H4 (cell line): Measurements from ENCODE around the gene CATSPERB. TPM values are rescaled to one million over a fixed set of nuclear protein-coding genes. Genes with fewer than 3 reads are reported as not detected.
"Not testable (repeated sequence)": the region's sequence is repeated elsewhere in the genome, so short reads cannot be mapped to it uniquely, and the experiment has no call there.

ENCODE experiments used
- DNase-seq: peaks from one replicate; pipeline ENCODE4 v3.0.0-alpha.2; 2015; ENCODE audit warnings: low spot score
- total RNA-seq: library from RNA; depleted of rRNA; stranded (reverse); fragments of >200 nt; shearing (Covaris generic); gene quantifications from 2 replicates; pipeline ENCODE4 v1.2.3, GENCODE V29; 2014

Gene CATSPERB
- total RNA-seq, 1 experiment from 2014 or later, result 0.06 TPM

GRCh38 chr14:91667101-91667500 lies 64.8 kb downstream of the CATSPERB start:
- DNase-seq, result not testable (repeated sequence)

GRCh38 chr14:91660790-91661189 lies 71.1 kb downstream of the CATSPERB start:
- no peak for DNase-seq

GRCh38 chr14:91654836-91655235 lies 77.0 kb downstream of the CATSPERB start:
- no peak for DNase-seq

GRCh38 chr14:91653451-91653850 lies 78.4 kb downstream of the CATSPERB start:
- DNase-seq, result no peak

GRCh38 chr14:91649930-91650329 lies 82.0 kb downstream of the CATSPERB start:
- peak; percentile 32 for DNase-seq

- DNase-seq, result no peak
These were observed 84.0 kb downstream of the CATSPERB start for GRCh38 chr14:91647856-91648255.

GRCh38 chr14:91636604-91637003 lies 95.3 kb downstream of the CATSPERB start:
- DNase-seq, result no peak

- no peak for DNase-seq
These were observed 107.1 kb downstream of the CATSPERB start for GRCh38 chr14:91624757-91625156.

GRCh38 chr14:91614187-91614586 lies 117.7 kb downstream of the CATSPERB start:
- peak; percentile 21 for DNase-seq

- DNase-seq, result peak; percentile 9
These were observed 118.3 kb downstream of the CATSPERB start for GRCh38 chr14:91613459-91614112.

- DNase-seq, result no peak
These were observed 120.4 kb downstream of the CATSPERB start for GRCh38 chr14:91611528-91611927.

GRCh38 chr14:91609161-91609560 lies 122.7 kb downstream of the CATSPERB start:
- no peak for DNase-seq

GRCh38 chr14:91607322-91608047 lies 124.4 kb downstream of the CATSPERB start:
- no peak for DNase-seq

GRCh38 chr14:91606851-91607250 lies 125.0 kb downstream of the CATSPERB start:
- no peak for DNase-seq

GRCh38 chr14:91604611-91605010 lies 127.3 kb downstream of the CATSPERB start:
- DNase-seq, result not testable (repeated sequence)

- no peak for DNase-seq
These were observed 131.9 kb downstream of the CATSPERB start for GRCh38 chr14:91599994-91600393.

- no peak for DNase-seq
These were observed 136.2 kb downstream of the CATSPERB start for GRCh38 chr14:91595736-91596135.

GRCh38 chr14:91593957-91594356 lies 137.9 kb downstream of the CATSPERB start:
- not testable (repeated sequence) for DNase-seq

- DNase-seq, result no peak
These were observed 145.5 kb downstream of the CATSPERB start for GRCh38 chr14:91586410-91586809.

- DNase-seq, result no peak
These were observed 146.0 kb downstream of the CATSPERB start for GRCh38 chr14:91585856-91586255.

- no peak for DNase-seq
These were observed 149.1 kb downstream of the CATSPERB start for GRCh38 chr14:91582761-91583160.

GRCh38 chr14:91580876-91581577 lies 150.9 kb downstream of the CATSPERB start:
- DNase-seq, result no peak
